Measurements from ENCODE around the gene RNH1. TPM values are rescaled to one million over a fixed set of nuclear protein-coding genes. Genes with fewer than 3 reads are reported as not detected.

Gene RNH1
- total RNA-seq, 1 experiment from 2014 or later = 345 TPM

- Histone ChIP-seq H3K27ac (ENCODE audit: low read length) (no peak overlapping the region), H3K4me3 (ENCODE audit: low read depth in 2 of 2, low read length in 2 of 2) (no peak overlapping the region), H3K4me1 (ENCODE audit: control insufficient read depth, insufficient read depth, low read length) (peaks cover 21% of the 10 kb centered on the region), H3K27me3 (ENCODE audit: control insufficient read depth, insufficient read depth, low read length) (no peaks in the 10 kb centered on the region), H3K36me3 (ENCODE audit: control insufficient read depth, insufficient read depth, low read length) (peaks cover 11% of the 10 kb centered on the region; the same call in 1 of the 2 replicates), H3K9me3 (ENCODE audit: control insufficient read depth, insufficient read depth, low read depth, low read length) (no peaks in the 10 kb centered on the region)
- ChIA-PET POLR2A (interaction anchor here (0.5 to 0.6 kb wide), 2 partner anchors 15 to 169 kb away, joined by 3 to 4 read pairs; no protein-coding TSS in a partner anchor), CTCF (no interaction called here)
- no TSS peak for BruUV-seq (replicated peaks)
- ATAC-seq (no peak), DNase-seq (ENCODE audit: low read depth, low spot score) (no peak)
- TF ChIP-seq TCF7L2 (IDR thresholded peaks at IDR 0.05; ENCODE audit: low read depth, low read length) (no peak), SIN3A (IDR thresholded peaks at IDR 0.05; ENCODE audit: borderline replicate concordance, insufficient read depth, low read depth, low read length) (no peak), POLR2AphosphoS5 (IDR thresholded peaks at IDR 0.05; ENCODE audit: low read depth, low read length) (no peak; the same call in 1 of the 2 replicates)
- TF ChIP-seq, protein P1, sequence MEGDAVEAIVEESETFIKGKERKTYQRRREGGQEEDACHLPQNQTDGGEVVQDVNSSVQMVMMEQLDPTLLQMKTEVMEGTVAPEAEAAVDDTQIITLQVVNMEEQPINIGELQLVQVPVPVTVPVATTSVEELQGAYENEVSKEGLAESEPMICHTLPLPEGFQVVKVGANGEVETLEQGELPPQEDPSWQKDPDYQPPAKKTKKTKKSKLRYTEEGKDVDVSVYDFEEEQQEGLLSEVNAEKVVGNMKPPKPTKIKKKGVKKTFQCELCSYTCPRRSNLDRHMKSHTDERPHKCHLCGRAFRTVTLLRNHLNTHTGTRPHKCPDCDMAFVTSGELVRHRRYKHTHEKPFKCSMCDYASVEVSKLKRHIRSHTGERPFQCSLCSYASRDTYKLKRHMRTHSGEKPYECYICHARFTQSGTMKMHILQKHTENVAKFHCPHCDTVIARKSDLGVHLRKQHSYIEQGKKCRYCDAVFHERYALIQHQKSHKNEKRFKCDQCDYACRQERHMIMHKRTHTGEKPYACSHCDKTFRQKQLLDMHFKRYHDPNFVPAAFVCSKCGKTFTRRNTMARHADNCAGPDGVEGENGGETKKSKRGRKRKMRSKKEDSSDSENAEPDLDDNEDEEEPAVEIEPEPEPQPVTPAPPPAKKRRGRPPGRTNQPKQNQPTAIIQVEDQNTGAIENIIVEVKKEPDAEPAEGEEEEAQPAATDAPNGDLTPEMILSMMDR (IDR thresholded peaks at IDR 0.05) = no peak
- TF ChIP-seq, protein P2, sequence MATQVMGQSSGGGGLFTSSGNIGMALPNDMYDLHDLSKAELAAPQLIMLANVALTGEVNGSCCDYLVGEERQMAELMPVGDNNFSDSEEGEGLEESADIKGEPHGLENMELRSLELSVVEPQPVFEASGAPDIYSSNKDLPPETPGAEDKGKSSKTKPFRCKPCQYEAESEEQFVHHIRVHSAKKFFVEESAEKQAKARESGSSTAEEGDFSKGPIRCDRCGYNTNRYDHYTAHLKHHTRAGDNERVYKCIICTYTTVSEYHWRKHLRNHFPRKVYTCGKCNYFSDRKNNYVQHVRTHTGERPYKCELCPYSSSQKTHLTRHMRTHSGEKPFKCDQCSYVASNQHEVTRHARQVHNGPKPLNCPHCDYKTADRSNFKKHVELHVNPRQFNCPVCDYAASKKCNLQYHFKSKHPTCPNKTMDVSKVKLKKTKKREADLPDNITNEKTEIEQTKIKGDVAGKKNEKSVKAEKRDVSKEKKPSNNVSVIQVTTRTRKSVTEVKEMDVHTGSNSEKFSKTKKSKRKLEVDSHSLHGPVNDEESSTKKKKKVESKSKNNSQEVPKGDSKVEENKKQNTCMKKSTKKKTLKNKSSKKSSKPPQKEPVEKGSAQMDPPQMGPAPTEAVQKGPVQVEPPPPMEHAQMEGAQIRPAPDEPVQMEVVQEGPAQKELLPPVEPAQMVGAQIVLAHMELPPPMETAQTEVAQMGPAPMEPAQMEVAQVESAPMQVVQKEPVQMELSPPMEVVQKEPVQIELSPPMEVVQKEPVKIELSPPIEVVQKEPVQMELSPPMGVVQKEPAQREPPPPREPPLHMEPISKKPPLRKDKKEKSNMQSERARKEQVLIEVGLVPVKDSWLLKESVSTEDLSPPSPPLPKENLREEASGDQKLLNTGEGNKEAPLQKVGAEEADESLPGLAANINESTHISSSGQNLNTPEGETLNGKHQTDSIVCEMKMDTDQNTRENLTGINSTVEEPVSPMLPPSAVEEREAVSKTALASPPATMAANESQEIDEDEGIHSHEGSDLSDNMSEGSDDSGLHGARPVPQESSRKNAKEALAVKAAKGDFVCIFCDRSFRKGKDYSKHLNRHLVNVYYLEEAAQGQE (IDR thresholded peaks at IDR 0.05; ENCODE audit: insufficient read depth in 1 of 2, low read depth in 2 of 2, low read length in 1 of 2) = no peak
- intact Hi-C loops (cut with micrococcal nuclease; ENCODE audit: unreplicated experiment) = no loop called here
- in situ Hi-C loops (cut with HindIII; ENCODE audit: low pct_unique_long_range_greater_than_20kb, low sequenced_read_pairs) = no loop called here
Observed at GRCh38 chr11:501001-501682, 5.9 kb downstream of the RNH1 start.

- CTCF ChIA-PET = interaction anchor here (0.7 kb wide), 1 partner anchor 10 kb away, joined by 7 read pairs; no protein-coding TSS in a partner anchor
- Histone ChIP-seq H3K27ac (ENCODE audit: low read length) (no peak overlapping the region), H3K4me1 (ENCODE audit: control insufficient read depth, insufficient read depth, low read length) (peaks cover 12% of the 10 kb centered on the region), H3K4me3 (ENCODE audit: low read depth in 2 of 2, low read length in 2 of 2) (no peak overlapping the region), H3K9me3 (ENCODE audit: control insufficient read depth, insufficient read depth, low read depth, low read length) (no peaks in the 10 kb centered on the region), H3K36me3 (ENCODE audit: control insufficient read depth, insufficient read depth, low read length) (peaks cover 12% of the 10 kb centered on the region; the same call in 1 of the 2 replicates), H3K27me3 (ENCODE audit: control insufficient read depth, insufficient read depth, low read length) (no peaks in the 10 kb centered on the region)
- no peak for DNase-seq (ENCODE audit: low read depth, low spot score)
- TF ChIP-seq, protein P1 (IDR thresholded peaks at IDR 0.05) = no peak
- peak; percentile 3; the same call in 1 of the 2 replicates for TF ChIP-seq POLR2AphosphoS5 (IDR thresholded peaks at IDR 0.05; ENCODE audit: low read depth, low read length)
- intact Hi-C loops (cut with micrococcal nuclease; ENCODE audit: unreplicated experiment) = no loop called here
- no TSS peak for BruUV-seq (replicated peaks)
- POLR2A ChIA-PET = interaction anchor here (0.5 kb wide), 1 partner anchor 151 kb away, joined by 3 read pairs; no protein-coding TSS in a partner anchor
- no peak for ATAC-seq
- in situ Hi-C loops (cut with HindIII; ENCODE audit: low pct_unique_long_range_greater_than_20kb, low sequenced_read_pairs) = no loop called here
Observed at GRCh38 chr11:499201-500076, 7.6 kb downstream of the RNH1 start.

Data from Panc1 (cell line).